ENCODE measurements around the gene MYBPC3. TPM values are rescaled to one million over a fixed set of nuclear protein-coding genes. Genes with fewer than 3 reads are reported as not detected.
"Not testable (repeated sequence)": the region's sequence is repeated elsewhere in the genome, so short reads cannot be mapped to it uniquely, and the experiment has no call there.

Gene MYBPC3
- total RNA-seq, 2 donors from 2014 or later, result not detected

GRCh38 chr11:47334699-47335411, 17.6 kb downstream of the MYBPC3 start:
- H3K36me3 Mint-ChIP-seq (ENCODE audit: insufficient read depth in 2 of 2); H3K4me1 Mint-ChIP-seq (ENCODE audit: low read depth); H3K9me3 Mint-ChIP-seq; H3K4me3 Mint-ChIP-seq; H3K27ac Mint-ChIP-seq; H3K27me3 Mint-ChIP-seq (ENCODE audit: low read depth); ATAC-seq (replicated peaks in 1 of 2); DNase-seq: not testable (repeated sequence)

GRCh38 chr11:47333886-47334443, 18.5 kb downstream of the MYBPC3 start:
- Mint-ChIP-seq H3K27ac (no peak overlapping the region), H3K27me3 (ENCODE audit: low read depth) (no peaks in the 10 kb centered on the region), H3K4me1 (ENCODE audit: low read depth) (no peaks in the 10 kb centered on the region), H3K36me3 (ENCODE audit: insufficient read depth in 2 of 2) (no peaks in the 10 kb centered on the region), H3K9me3 (no peaks in the 10 kb centered on the region), H3K4me3 (no peak overlapping the region)
- DNase-seq (no peak), ATAC-seq (replicated peaks in 1 of 2) (no peak)

GRCh38 chr11:47333526-47333845, 19.0 kb downstream of the MYBPC3 start:
- Mint-ChIP-seq H3K27ac (no peak overlapping the region), H3K27me3 (ENCODE audit: low read depth) (no peaks in the 10 kb centered on the region), H3K9me3 (no peaks in the 10 kb centered on the region), H3K4me3 (no peak overlapping the region), H3K4me1 (ENCODE audit: low read depth) (no peaks in the 10 kb centered on the region), H3K36me3 (ENCODE audit: insufficient read depth in 2 of 2) (no peaks in the 10 kb centered on the region)
- ATAC-seq (replicated peaks in 1 of 2) (no peak), DNase-seq (no peak)

- H3K4me1 Mint-ChIP-seq (ENCODE audit: low read depth), result no peaks in the 10 kb centered on the region
- no peaks in the 10 kb centered on the region for H3K9me3 Mint-ChIP-seq
- no peak overlapping the region for H3K27ac Mint-ChIP-seq
- H3K36me3 Mint-ChIP-seq (ENCODE audit: insufficient read depth in 2 of 2), result peaks cover 0 to under 1% of the 10 kb centered on the region in 2 donors
- no peaks in the 10 kb centered on the region for H3K27me3 Mint-ChIP-seq (ENCODE audit: low read depth)
- no peak overlapping the region for H3K4me3 Mint-ChIP-seq
- DNase-seq (no peak), ATAC-seq (replicated peaks in 1 of 2) (no peak)
These were observed 19.5 kb downstream of the MYBPC3 start for GRCh38 chr11:47332791-47333525.

GRCh38 chr11:47332303-47332711, 20.2 kb downstream of the MYBPC3 start:
- H3K4me3 Mint-ChIP-seq, result no peak overlapping the region
- ATAC-seq (replicated peaks in 1 of 2), result no peak
- H3K27me3 Mint-ChIP-seq (ENCODE audit: low read depth), result no peaks in the 10 kb centered on the region
- H3K4me1 Mint-ChIP-seq (ENCODE audit: low read depth), result no peaks in the 10 kb centered on the region
- H3K27ac Mint-ChIP-seq, result no peak overlapping the region
- no peaks in the 10 kb centered on the region for H3K9me3 Mint-ChIP-seq
- DNase-seq, result no peak
- H3K36me3 Mint-ChIP-seq (ENCODE audit: insufficient read depth in 2 of 2), result peaks cover 3% of the 10 kb centered on the region in 2 donors

GRCh38 chr11:47331454-47332302, 20.8 kb downstream of the MYBPC3 start:
- Mint-ChIP-seq H3K4me1 (ENCODE audit: low read depth) (no peaks in the 10 kb centered on the region), H3K4me3 (no peak overlapping the region), H3K27me3 (ENCODE audit: low read depth) (no peaks in the 10 kb centered on the region), H3K9me3 (no peaks in the 10 kb centered on the region), H3K27ac (no peak overlapping the region), H3K36me3 (ENCODE audit: insufficient read depth in 2 of 2) (peaks cover 3% of the 10 kb centered on the region in 2 donors)
- DNase-seq (no peak), ATAC-seq (replicated peaks in 1 of 2) (no peak)

GRCh38 chr11:47329987-47330931, 22.2 kb downstream of the MYBPC3 start:
- H3K4me3 Mint-ChIP-seq, result no peak overlapping the region
- H3K4me1 Mint-ChIP-seq (ENCODE audit: low read depth), result no peaks in the 10 kb centered on the region
- no peaks in the 10 kb centered on the region for H3K9me3 Mint-ChIP-seq
- H3K27ac Mint-ChIP-seq, result no peak overlapping the region
- ATAC-seq (replicated peaks in 1 of 2), result no peak
- peaks cover 3 to 5% of the 10 kb centered on the region in 2 donors for H3K36me3 Mint-ChIP-seq (ENCODE audit: insufficient read depth in 2 of 2)
- DNase-seq, result no peak
- H3K27me3 Mint-ChIP-seq (ENCODE audit: low read depth), result no peaks in the 10 kb centered on the region

- ATAC-seq (replicated peaks in 1 of 2), result no peak
- Mint-ChIP-seq H3K27me3 (ENCODE audit: low read depth) (no peaks in the 10 kb centered on the region), H3K4me3 (no peak overlapping the region), H3K9me3 (no peaks in the 10 kb centered on the region), H3K4me1 (ENCODE audit: low read depth) (no peaks in the 10 kb centered on the region), H3K36me3 (ENCODE audit: insufficient read depth in 2 of 2) (peaks cover 5 to 10% of the 10 kb centered on the region in 2 donors), H3K27ac (no peak overlapping the region)
- DNase-seq, result no peak
These were observed 23.0 kb downstream of the MYBPC3 start for GRCh38 chr11:47329431-47329986.

- no peaks in the 10 kb centered on the region for H3K4me1 Mint-ChIP-seq (ENCODE audit: low read depth)
- ATAC-seq (replicated peaks in 1 of 2) (no peak), DNase-seq (no peak)
- H3K9me3 Mint-ChIP-seq, result no peaks in the 10 kb centered on the region
- peaks cover 5 to 10% of the 10 kb centered on the region in 2 donors for H3K36me3 Mint-ChIP-seq (ENCODE audit: insufficient read depth in 2 of 2)
- H3K4me3 Mint-ChIP-seq, result no peak overlapping the region
- H3K27me3 Mint-ChIP-seq (ENCODE audit: low read depth), result no peaks in the 10 kb centered on the region
- H3K27ac Mint-ChIP-seq, result no peak overlapping the region
These were observed 23.8 kb downstream of the MYBPC3 start for GRCh38 chr11:47328449-47329390.

GRCh38 chr11:47327949-47328348, 24.6 kb downstream of the MYBPC3 start:
- H3K4me1 Mint-ChIP-seq (ENCODE audit: low read depth), result no peaks in the 10 kb centered on the region
- no peaks in the 10 kb centered on the region for H3K9me3 Mint-ChIP-seq
- no peak for DNase-seq
- H3K4me3 Mint-ChIP-seq, result no peak overlapping the region
- H3K27ac Mint-ChIP-seq, result no peak overlapping the region
- H3K27me3 Mint-ChIP-seq (ENCODE audit: low read depth), result no peaks in the 10 kb centered on the region
- H3K36me3 Mint-ChIP-seq (ENCODE audit: insufficient read depth in 2 of 2), result peaks cover 5 to 10% of the 10 kb centered on the region in 2 donors
- ATAC-seq (replicated peaks in 1 of 2), result no peak

GRCh38 chr11:47327025-47327424, 25.5 kb downstream of the MYBPC3 start:
- no peak for DNase-seq
- H3K4me1 Mint-ChIP-seq (ENCODE audit: low read depth), result no peaks in the 10 kb centered on the region
- H3K27ac Mint-ChIP-seq, result no peak overlapping the region
- no peaks in the 10 kb centered on the region for H3K27me3 Mint-ChIP-seq (ENCODE audit: low read depth)
- peaks cover 5 to 10% of the 10 kb centered on the region in 2 donors for H3K36me3 Mint-ChIP-seq (ENCODE audit: insufficient read depth in 2 of 2)
- ATAC-seq (replicated peaks in 1 of 2), result no peak
- H3K9me3 Mint-ChIP-seq, result no peaks in the 10 kb centered on the region
- H3K4me3 Mint-ChIP-seq, result no peak overlapping the region
